ENCODE data around the gene GXYLT2.
A peak's percentile ranks its signal among the peaks of the same experiment; 100 is the strongest.
"Not testable (repeated sequence)": the region's sequence is repeated elsewhere in the genome, so short reads cannot be mapped to it uniquely, and the experiment has no call there.

Gene GXYLT2

DNA sequence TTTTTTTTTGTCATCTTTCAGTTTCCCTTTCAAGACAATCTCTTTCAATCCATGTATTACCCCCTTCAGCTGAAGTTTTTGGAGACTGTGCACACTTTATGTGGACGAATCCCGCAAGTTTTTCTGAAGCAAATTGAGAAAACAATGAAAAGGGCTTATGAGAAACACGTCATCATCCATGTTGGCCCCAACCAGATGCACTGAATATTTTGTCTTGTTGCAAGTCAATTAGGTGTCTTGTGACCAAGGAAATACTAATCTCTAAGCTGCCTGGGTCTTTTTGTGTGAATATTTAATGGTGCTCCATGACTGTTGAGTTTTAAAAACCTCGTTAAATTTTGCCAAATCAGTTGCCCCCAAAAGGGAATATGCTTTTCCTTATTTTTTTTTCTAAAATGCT, 87.1 kb downstream of the GXYLT2 start:
- DNase-seq (ENCODE audit: low read depth) = no peak

DNA sequence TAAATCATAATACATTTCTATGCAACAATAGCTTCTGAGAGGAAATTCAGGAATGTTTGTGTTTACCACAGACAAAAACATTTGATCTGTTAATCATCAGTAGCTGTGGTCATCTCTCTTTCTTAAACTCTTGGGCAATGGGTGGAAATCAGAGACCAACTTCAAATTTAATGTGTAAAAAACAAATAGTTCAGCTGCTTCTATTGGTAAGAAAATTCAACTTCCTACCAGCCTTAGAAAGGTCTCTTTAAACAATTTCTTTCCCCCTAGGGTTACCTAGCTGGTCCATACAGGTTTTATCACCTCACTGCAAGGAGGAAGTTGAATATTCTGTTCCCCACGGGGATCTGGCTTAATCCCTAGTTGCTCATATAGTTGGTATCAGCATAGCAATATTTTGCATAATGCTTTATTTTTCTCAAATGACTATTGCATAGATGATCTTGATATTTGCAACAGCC, 88.5 kb downstream of the GXYLT2 start:
- no peak for DNase-seq (ENCODE audit: low read depth)

DNA sequence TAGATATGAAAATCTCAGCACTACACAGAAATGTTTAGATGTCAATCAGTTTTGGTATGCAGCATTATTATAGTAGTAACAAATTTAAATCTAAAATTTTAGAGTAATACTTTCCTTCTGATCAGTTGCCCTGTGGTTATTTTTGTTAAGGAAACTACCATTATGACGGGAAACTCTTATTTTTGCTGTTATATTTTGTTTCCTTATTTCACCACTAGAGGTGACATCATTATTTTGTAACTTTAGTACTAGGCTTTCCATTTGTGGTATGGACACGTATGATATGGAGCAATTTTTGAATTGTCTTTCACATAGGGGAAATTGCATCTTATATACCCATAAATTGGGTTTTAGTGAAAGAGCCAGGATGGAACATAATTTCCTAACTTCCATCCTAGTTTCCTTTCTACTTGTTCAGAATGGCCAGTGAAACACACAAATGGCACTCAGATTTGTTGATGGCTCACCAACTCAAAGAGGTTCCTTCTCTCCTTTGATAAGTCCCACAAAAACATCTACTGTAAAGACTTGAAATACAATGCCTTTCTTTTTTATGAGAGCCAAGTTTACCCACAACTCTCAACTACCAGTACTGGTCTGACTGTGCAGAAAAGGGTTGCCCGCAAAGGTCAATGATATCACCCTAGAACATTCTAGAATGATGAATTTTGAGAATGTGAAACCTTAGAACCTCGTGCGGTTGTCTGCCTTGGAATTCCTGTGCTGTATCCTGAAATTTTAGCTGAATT, 89.4 kb downstream of the GXYLT2 start:
- DNase-seq (ENCODE audit: low read depth) = no peak

DNA sequence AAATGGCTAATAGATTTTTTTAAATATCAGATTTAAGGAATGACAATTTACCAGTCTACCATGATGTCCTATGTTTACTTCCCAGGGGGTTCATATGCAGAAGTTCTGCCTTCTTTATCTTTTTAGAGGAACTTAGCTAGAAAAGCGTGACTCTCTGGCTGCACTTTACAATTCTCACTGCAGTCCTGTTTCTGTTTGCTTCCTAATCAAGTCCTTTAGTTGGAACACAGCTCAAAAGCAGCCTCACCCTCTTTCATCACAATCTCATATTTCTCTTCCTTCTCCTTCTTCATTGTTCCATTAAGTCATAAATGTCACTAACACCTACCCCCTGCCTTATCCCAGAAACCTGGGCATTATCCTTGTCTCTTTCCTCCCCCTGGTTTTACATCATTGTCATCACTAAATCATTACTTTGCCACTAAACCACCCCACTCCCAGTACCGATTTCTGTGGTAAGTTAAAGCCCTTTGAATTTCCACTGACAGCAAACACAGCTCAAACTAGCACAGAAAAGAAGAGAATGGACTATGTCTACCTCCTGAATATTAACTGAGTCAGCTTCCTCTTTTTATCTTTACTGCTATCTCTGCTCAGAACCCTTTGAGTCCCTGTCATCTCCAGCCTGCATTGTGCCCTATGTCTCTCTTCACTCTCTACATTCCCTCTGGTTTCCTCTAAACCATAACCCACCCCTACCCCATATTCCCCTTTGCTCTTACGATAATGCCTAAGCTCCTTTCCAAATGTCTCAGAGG, 94.9 kb downstream of the GXYLT2 start:
- no peak for DNase-seq (ENCODE audit: low read depth)

DNA sequence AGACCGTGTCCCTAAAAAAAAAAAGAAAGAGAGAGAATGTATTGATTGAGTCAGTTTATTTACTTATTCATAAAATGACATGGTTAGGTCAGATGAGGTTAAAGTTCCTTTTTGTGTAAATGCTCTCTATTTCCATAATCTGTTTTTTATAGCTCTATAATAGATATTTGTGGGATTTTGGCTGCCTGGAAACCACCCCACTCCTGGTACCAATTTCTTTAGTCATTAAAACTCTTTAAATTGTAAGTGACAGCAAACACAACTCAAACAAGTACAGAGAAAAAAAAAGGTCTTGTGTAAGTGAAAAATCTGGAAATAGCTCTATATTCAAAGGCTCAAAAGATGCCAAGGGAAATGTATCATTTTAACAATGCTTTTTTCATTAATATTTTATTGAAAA, 97.7 kb downstream of the GXYLT2 start:
- DNase-seq (ENCODE audit: low read depth) = no peak

DNA sequence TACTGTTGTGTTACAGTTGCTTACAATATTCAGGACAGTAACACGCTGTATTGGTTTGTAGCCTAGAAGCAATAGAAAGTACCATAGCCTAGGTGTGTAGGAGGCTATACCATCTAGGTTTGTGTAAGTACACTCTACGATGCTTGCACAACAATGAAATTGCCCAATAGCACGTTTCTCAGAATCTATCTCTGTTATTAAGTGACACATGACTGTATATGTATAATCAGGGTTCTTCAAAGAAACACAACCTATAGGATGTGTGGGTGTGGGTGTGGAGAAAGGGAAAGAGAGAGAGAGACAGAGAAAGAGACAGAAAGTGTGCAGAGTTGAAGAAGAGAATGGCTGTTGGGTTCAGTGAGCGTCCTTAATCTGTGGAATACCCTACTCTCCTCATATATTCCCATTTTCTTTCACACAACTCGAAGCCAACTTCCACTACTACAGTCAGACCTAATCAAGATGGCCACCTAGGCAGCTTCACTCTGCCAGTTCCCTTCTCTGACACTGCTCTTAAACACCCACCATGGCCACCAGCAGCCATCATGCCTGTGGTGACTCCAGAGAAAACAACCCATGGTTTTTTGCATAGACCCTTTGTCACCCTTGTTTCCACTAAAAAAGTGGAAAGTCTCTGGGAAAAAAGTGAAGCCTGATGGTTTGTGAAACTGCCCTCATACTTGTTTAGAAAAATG, 103.0 kb downstream of the GXYLT2 start:
- no peak for DNase-seq (ENCODE audit: low read depth)

DNA sequence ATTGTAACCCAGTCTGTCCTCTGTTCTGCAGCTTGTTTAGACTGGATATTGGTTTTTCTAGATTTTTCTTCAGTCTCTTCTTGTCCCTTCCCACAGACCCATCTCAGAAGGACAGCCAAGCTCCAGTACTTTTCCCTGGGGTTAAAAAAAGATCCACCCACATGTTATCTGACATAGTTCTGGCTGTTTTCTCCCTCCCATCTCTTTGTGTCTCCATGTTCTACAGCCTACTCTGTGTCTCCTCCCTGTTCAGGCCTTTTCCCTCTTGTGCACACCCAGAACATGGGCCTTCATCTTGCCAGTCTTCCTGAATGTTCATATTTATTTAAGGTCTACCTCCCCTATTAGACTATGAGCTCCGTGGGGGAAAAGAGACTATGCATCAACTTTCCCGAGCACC, 103.7 kb downstream of the GXYLT2 start:
- no peak for DNase-seq (ENCODE audit: low read depth)

DNA sequence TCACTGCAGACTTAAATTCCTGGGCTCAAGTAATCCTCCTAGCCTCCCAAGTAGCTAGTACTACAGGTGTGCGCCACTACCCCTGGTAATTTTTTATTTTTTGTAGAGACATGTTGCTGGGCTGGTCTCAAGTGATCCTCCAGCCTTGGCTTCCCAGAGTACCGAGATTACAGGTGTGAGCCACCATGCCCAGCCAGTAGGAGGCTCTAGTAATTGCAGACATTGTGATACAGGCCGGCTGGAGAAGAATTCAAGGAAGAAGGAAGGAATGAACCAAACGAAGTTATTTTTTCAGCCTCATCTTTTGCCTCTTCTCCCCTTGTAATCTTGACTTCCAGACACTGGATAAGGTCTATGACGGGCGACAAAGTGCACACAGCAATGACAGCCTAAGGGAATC, 105.5 kb downstream of the GXYLT2 start:
- DNase-seq (ENCODE audit: low read depth) = no peak

DNA sequence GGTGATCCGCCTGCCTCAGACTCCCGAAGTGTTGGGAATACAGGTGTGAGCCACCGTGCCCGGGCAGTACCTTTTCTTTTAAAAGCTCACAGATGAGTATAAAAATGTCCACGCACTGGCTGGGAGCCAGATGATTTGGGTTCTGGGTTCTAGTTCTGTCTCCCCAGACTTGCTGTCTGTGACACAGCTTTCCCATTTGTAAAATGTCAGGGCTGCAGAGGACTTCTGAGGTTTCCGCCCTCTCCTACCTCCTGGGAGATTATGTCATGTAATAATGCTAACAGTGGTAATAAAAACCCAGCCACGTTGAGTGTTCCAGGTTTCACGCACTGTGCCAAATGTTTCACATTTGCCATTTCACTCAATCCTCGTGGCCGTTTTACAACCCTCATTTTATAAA, 107.5 kb downstream of the GXYLT2 start:
- no peak for DNase-seq (ENCODE audit: low read depth)

DNA sequence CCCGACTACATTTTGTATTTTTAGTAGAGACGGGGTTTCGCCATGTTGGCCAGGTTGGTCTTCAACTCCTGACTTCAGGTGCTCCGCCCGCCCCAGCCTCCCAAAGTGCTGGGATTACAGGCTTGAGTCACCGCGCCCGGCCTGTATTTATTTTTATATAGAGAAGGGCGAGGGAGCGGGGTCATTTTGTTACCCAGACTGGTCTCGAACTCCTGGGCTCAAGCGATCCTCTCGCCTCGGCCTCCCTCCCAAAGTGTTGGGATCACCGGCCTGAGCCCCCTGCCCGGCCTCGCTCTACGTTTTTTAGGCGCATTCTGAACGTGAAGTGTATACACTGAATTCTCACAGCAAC, 108.3 kb downstream of the GXYLT2 start:
- DNase-seq (ENCODE audit: low read depth) = no peak

DNA sequence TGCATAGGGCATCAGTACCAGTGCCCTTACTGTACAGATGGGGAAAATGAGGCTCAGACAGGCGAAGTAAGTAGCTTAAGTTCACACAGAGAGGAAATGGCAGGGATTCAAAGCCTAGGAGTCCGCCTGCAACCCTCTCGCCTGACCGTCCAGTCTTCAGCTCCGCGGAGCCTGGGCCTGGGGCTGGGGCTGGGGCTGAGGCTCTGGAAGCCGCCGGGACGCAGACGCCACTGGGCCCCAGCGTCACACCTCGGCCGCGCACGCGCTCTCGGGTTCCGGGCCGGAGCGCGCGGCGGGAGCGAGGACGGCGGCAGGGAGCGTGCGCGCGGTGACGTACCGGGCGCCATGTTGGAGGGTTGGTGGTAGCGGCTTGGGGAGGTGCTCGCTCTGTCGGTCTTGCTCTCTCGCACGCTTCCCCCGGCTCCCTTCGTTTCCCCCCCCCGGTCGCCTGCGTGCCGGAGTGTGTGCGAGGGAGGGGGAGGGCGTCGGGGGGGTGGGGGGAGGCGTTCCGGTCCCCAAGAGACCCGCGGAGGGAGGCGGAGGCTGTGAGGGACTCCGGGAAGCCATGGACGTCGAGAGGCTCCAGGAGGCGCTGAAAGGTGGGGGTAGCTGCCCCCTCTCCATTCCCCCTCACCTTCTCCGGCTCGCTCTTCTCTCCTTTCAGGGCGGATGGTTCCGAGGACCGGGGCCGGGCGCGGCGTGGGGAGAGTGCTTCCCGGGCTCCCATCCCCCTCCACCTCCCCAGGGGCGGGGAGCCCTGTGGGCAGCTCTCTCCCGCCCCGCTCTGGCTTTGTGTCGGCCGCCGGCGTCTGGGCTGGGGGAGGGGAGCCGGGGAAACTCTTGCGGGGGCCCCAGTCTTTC, 108.9 kb downstream of the GXYLT2 start, which contains the start of gene PPP4R2:
Gene PPP4R2, plus strand, starts transcription at position 339 of the 861 bp plus-strand sequence. Its CDS starts 227 bp downstream, at position 566.
- peak; percentile 81 for DNase-seq (ENCODE audit: low read depth)

DNA sequence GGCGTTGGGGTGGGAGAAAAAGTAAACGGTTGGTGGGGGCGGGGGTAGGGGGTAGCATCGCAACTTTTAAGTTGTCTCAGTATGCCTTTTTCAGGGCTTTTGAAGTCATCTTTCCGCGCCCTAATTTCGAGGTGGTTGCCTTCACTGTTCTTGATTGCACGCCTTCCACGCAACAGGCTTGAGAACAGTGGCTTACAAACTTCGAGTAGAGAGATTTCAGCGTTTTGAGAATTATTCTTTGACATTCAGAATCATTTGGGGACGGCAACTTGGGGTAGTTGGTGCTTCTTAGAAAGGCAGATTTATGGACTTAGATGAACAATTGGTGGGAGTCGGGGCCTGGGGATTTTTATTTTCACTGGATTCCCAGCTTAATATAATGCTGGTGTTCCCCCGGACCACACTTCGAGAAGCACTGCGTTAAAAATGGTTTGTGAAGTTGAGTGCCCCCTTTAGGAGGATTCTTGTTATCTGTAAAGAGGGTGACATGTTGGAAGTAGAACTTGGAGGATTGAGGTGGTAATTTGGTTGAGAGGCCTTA, 109.6 kb downstream of the GXYLT2 start:
- peak; percentile 28 for DNase-seq (ENCODE audit: low read depth)

DNA sequence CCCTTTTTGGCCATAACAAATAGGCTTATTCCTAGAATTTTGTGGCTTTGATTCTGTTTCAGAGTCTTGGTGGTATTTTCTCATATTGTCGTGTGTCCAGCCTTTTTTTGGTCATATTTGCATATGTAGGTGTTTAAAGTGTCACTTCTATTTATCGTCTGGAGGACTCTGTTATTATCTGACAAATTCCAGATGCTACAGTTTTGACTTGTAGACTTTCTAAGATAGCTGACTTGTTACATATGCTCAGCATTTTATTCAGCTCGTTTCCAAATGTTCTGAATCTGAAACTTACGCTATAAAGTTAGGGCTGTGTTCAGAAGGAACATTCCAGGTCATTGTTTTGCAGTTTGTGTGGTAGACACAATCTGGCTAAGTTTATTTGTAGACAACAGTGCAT, 110.6 kb downstream of the GXYLT2 start:
- DNase-seq (ENCODE audit: low read depth) = no peak

DNA sequence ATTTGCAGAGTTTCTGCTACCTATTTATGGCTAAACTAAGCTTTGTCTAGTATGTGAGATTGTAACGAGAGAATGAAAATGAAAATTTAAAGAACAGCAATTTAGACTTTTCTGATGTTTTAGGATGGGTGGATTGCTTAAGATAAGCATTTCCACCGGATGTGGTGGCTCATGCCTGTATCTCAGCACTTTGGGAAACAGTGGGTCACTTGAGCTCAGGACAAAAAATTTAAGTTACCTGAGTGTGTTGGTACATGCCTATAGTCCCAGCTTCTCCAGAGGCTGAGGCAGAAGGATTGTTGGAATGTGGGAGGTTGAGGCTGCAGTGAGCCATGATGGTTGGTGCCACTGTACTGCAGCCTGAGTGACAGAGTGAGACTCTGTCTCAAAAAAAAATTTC, 112.1 kb downstream of the GXYLT2 start:
- no peak for DNase-seq (ENCODE audit: low read depth)

DNA sequence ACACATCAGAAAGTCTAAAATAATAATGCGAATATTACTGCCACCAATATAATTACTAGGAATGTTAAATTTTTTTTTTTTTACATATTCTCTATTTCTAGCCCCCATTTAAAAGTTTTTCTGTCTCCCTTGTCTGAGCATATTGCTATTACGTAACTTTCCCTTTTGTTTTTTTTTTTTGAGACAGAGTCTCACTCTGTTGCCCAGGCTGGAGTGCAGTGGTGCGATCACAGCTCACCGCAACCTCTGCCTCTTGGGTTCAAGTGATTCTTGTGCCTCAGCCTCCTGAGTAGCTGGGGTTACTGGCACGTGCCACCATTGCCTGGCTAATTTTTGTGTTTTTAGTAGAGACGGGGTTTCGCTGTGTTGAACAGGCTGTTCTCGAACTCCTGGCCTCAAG, 115.2 kb downstream of the GXYLT2 start:
- DNase-seq (ENCODE audit: low read depth) = not testable (repeated sequence)

DNA sequence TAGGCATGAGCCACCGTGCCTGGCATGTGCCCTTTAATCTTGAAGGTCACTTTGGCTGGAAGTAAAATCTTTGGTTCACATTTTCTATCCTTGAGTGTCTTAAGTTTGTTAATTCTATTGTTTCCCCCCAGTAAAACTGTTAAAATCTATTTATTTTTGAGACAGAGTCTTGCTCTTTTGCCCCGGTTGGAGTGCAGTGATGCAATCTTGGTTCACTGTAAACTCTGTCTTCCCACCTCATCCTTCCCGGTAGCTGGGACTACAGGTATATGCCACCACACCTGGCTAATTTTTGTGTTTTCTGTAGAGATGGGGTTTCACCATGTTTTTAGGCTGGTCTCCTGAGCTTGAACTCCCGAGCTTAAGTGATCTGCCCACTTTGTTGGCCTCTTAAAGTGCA, 116.5 kb downstream of the GXYLT2 start:
- no peak for DNase-seq (ENCODE audit: low read depth)

DNA sequence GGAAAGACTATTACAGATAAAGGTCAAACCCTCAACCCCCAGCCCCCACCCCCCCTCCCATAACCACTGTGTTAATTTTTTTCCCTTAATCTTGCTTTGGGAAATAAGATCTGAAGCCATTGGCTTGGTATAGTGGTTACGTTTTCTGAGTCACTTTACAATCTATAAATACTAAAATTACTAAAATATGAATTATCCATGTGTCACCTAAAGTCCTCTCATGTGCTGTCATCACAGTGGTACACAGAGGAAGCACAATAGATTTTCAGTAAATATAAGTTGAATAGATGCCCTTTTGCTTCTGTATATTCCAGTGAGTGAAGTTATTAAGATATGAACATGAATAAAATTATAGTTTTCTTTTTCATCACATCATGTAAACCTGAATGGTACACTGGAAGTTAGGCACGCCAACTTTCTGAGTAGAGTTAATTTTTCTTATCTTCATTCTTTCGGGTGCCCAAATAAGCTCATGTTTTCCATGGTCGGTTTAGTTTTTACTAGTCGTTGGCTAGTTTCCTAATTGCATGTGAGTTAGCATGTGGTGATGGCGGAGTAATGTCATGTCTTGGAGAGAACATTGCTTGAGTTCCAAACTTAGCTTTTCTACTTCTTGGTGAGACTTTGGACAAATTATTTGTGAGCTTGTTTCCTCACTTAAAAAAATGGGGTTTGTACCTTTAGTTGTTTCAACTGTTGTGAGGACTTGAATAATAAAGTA, 120.3 kb downstream of the GXYLT2 start:
- DNase-seq (ENCODE audit: low read depth) = no peak

DNA sequence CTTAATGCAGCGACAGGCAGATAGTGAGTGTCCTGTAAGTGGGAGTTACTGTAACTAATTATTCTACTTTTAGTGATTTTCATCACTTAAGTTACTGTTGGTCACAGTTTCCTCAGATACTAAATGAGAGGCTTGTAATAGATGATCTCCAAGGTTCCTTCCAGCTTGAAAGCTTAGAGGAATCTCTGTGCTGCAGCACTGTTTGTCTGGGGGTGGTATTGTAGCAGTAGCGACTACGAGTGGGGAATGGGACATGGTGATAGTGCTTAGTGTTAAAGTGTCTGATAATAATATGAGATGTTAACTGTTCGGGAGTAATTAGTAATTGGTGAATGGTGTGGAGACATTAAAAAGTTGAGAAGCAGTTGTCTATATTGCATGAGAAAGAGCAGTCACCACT, 121.2 kb downstream of the GXYLT2 start:
- DNase-seq (ENCODE audit: low read depth) = no peak

DNA sequence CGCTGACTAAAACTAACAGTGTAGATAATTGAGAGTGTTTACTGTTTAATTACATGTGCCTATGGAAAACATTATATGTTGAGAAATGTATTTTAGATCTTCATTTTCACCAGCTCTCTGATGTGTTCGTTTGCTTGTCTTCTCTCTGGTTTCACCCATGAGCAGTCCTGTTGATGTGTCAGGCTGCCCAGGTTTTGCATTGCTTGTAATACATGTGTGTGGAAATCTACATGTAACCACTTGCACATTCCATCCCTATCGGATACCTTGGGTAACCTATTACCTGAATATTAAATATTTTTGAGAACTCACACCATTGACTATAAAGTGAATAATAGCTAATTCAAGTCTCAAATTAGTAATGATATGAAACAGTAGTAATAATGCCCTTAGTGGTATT, 121.9 kb downstream of the GXYLT2 start:
- DNase-seq (ENCODE audit: low read depth) = no peak

DNA sequence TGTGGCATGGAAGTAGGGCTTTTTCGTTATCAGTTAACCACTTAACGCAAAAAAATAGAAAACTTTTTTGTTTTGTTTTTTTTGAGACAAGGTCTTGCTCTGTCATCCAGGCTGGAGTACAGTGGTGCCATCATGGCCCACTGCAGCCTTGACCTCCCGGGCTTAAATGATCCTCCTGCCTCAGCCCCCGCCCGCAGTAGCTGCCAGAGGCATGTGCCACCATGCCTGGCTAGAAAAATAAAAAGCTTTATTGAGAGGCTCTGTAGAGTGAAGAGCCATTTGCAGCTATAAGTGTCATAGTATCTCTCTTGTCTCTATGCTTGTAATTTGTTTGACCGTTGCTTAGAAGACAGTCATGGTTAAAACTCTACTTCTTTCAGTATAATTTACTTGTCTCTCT, 122.3 kb downstream of the GXYLT2 start:
- no peak for DNase-seq (ENCODE audit: low read depth)

DNA sequence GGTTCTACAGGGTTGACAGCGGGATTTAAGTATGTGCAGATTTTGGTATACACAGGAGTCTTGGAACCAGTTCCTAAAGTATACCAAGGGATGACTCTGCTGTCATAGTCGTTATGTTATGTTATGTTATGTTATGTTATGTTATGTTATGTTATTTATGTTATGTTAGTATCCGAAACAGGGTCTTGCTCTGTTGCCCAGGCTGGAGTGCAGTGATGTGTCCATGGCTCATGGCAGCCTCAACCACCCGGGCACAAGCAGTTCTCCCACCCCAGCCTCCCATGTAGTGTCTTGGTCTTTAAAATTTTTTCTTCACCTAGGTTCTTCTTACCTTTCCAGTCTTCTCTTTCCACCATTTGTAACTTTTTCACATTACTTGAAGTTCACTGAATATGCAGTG, 130.5 kb downstream of the GXYLT2 start:
- no peak for DNase-seq (ENCODE audit: low read depth)

All from activated gamma-delta T cell treated with anti-CD3 and anti-CD28 coated beads, Interleukin-2, amount 50 U/mL, for 16 hours (primary cell).